BJ (cell line): Measurements from ENCODE around the gene SMOC2. TPM values are rescaled to one million over a fixed set of nuclear protein-coding genes. Genes with fewer than 3 reads are reported as not detected.
"Not testable (repeated sequence)": the region's sequence is repeated elsewhere in the genome, so short reads cannot be mapped to it uniquely, and the experiment has no call there.

Experiments used
- CTCF ChIA-PET: fragments of 350-600 bp; formaldehyde crosslinking; extraction: SDS; loops from one replicate; lab custom pipeline; 2021; ENCODE audit warnings: antibody characterized with exemption, inconsistent platforms; lab: Yijun Ruan, JAX
- POLR2A ChIA-PET: fragments of 300-600 bp; sonication (Branson Sonifier 250); formaldehyde crosslinking; extraction: SDS; loops from one replicate; lab custom pipeline; 2021; ENCODE audit warnings: antibody characterized with exemption; lab: Charles Lee
- DNase-seq: peaks from one replicate; pipeline ENCODE4 v3.0.0-alpha.2; 2011; ENCODE audit warnings: low read depth
- H3K27me3 ChIP-seq: 2 replicates; pipeline ENCODE4 v1.6.0; 2011; ENCODE audit warnings: low read length; ENCODE audit not compliant: control insufficient read depth, insufficient read depth
- H3K36me3 ChIP-seq: 2 replicates; pipeline ENCODE4 v1.5.1; 2011; ENCODE audit warnings: low read length; ENCODE audit not compliant: control insufficient read depth, insufficient read depth
- H3K4me3 ChIP-seq: 2 replicates; pipeline ENCODE4 v1.5.1; 2011; ENCODE audit warnings: low read depth, mild to moderate bottlenecking, control low read depth, low read length
- CTCF ChIP-seq: IDR thresholded peaks from 2 replicates; pipeline ENCODE4 v1.5.1; 2011; ENCODE audit warnings: low read depth, mild to moderate bottlenecking, control low read depth, inconsistent platforms, low read length, moderate library complexity; ENCODE audit not compliant: insufficient read depth
- polyA plus RNA-seq: library from polyadenylated mRNA; depleted of rRNA; stranded (reverse); fragments of >200 nt; gene quantifications from 2 replicates; pipeline ENCODE4 v1.2.3, GENCODE V29; 2011

The SMOC2 gene
- polyA plus RNA-seq, 1 experiment, result not detected

GRCh38 chr6:168676552-168677322, 235.8 kb downstream of the SMOC2 start:
- Histone ChIP-seq H3K36me3 (no peaks in the 10 kb centered on the region), H3K4me3 (no peak overlapping the region), H3K27me3 (no peaks in the 10 kb centered on the region)
- ChIA-PET POLR2A (no interaction called here), CTCF (no interaction called here)
- DNase-seq, result no peak
- TF ChIP-seq CTCF, result no peak

- POLR2A ChIA-PET, H3K36me3 ChIP-seq, H3K27me3 ChIP-seq, CTCF ChIA-PET, DNase-seq, H3K4me3 ChIP-seq: not testable (repeated sequence)
These were observed 236.4 kb downstream of the SMOC2 start for GRCh38 chr6:168677323-168677781.

- no peak overlapping the region for H3K4me3 ChIP-seq
- no peaks in the 10 kb centered on the region for H3K36me3 ChIP-seq
- DNase-seq, result no peak
- no peak for TF ChIP-seq CTCF
- no peaks in the 10 kb centered on the region for H3K27me3 ChIP-seq
- ChIA-PET POLR2A (no interaction called here), CTCF (no interaction called here)
These were observed 237.1 kb downstream of the SMOC2 start for GRCh38 chr6:168678077-168678476.

GRCh38 chr6:168678588-168678987, 237.6 kb downstream of the SMOC2 start:
- CTCF ChIA-PET, result no interaction called here
- no peak overlapping the region for H3K4me3 ChIP-seq
- POLR2A ChIA-PET, result no interaction called here
- H3K36me3 ChIP-seq, result no peaks in the 10 kb centered on the region
- no peak for TF ChIP-seq CTCF
- no peak for DNase-seq
- no peaks in the 10 kb centered on the region for H3K27me3 ChIP-seq

- Histone ChIP-seq H3K27me3 (no peaks in the 10 kb centered on the region), H3K36me3 (no peaks in the 10 kb centered on the region), H3K4me3 (no peak overlapping the region)
- no peak for DNase-seq
- POLR2A ChIA-PET, result no interaction called here
- TF ChIP-seq CTCF, result no peak
- CTCF ChIA-PET, result interaction anchor here (0.6 kb wide), 1 partner anchor 30 kb away, joined by 3 read pairs; no protein-coding TSS in a partner anchor
These were observed 240.8 kb downstream of the SMOC2 start for GRCh38 chr6:168681748-168682147.
